Progenitor cell of endocrine pancreas (in vitro differentiated cells): ENCODE results near the gene LRRTM4. TPM values are rescaled to one million over a fixed set of nuclear protein-coding genes. Genes with fewer than 3 reads are reported as not detected.

Source experiments
- DNase-seq: peaks from one replicate; pipeline ENCODE4 v3.0.0; 2021; ENCODE audit warnings: low spot score; ENCODE audit not compliant: unreplicated experiment
- H3K27ac Mint-ChIP-seq: 2 replicates; pipeline ENCODE4 v1.8.0; 2021; ENCODE audit warnings: mild to moderate bottlenecking, moderate library complexity, mixed read lengths
- H3K27me3 Mint-ChIP-seq: 2 replicates; pipeline ENCODE4 v1.8.0; 2021; ENCODE audit warnings: mixed read lengths
- H3K36me3 Mint-ChIP-seq: 2 replicates; pipeline ENCODE4 v1.8.0; 2022; ENCODE audit warnings: mixed read lengths; ENCODE audit not compliant: insufficient read depth
- H3K4me1 Mint-ChIP-seq: 2 replicates; pipeline ENCODE4 v1.8.0; 2021; ENCODE audit warnings: low read depth, mixed read lengths
- H3K4me3 Mint-ChIP-seq: 2 replicates; pipeline ENCODE4 v1.8.0; 2021; ENCODE audit warnings: low read depth, mild to moderate bottlenecking, moderate library complexity, mixed read lengths
- H3K9me3 Mint-ChIP-seq: 2 replicates; pipeline ENCODE4 v1.8.0; 2021; ENCODE audit warnings: low read depth, mixed read lengths
- total RNA-seq: library from RNA; stranded (reverse); gene quantifications from 2 replicates; pipeline ENCODE4 v1.2.1, GENCODE V29; 2021
- TF ChIP-seq, protein P1 (sequence below): fragments of 200-600 bp; sonication (generic); IDR thresholded peaks from one replicate; pipeline ENCODE4 v1.5.0; 2021; ENCODE audit warnings: antibody characterized with exemption, mild to moderate bottlenecking; ENCODE audit not compliant: unreplicated experiment

Gene LRRTM4
- total RNA-seq, 1 donor from 2014 or later: 2.3 TPM

DNA sequence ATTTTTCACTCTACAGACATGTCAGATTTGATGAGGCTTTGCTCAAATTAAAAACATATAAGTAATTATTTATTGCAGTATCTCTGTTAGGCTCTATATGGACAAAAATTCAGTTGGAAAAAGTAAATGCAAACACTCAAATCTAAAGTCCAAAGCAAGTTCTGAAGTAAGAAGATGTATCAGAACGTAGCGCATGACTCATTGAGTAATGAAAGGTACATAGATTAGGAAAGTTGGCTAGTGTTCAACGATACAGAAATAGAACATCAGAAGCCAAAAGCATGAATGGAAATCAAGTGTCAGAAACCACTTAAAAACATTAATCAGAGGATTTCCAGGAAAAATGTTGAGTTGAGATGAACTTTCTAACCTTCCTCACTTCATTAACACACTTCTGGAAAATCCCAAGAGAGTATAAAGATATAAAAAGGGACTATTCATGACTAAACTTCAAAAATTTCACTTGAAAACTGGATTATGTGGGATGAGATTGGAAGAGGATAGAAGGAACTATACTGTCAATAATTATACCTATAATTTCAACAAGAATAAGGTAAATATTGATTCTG is 494.1 kb downstream of the LRRTM4 start:
- TF ChIP-seq, protein P1, sequence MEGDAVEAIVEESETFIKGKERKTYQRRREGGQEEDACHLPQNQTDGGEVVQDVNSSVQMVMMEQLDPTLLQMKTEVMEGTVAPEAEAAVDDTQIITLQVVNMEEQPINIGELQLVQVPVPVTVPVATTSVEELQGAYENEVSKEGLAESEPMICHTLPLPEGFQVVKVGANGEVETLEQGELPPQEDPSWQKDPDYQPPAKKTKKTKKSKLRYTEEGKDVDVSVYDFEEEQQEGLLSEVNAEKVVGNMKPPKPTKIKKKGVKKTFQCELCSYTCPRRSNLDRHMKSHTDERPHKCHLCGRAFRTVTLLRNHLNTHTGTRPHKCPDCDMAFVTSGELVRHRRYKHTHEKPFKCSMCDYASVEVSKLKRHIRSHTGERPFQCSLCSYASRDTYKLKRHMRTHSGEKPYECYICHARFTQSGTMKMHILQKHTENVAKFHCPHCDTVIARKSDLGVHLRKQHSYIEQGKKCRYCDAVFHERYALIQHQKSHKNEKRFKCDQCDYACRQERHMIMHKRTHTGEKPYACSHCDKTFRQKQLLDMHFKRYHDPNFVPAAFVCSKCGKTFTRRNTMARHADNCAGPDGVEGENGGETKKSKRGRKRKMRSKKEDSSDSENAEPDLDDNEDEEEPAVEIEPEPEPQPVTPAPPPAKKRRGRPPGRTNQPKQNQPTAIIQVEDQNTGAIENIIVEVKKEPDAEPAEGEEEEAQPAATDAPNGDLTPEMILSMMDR: no peak
- H3K4me3 Mint-ChIP-seq: no peak overlapping the region
- peaks cover 6% of the 10 kb centered on the region for H3K9me3 Mint-ChIP-seq
- peaks cover 2% of the 10 kb centered on the region for H3K36me3 Mint-ChIP-seq
- no peak for DNase-seq
- H3K4me1 Mint-ChIP-seq: no peaks in the 10 kb centered on the region
- no peaks in the 10 kb centered on the region for H3K27me3 Mint-ChIP-seq
- no peak overlapping the region for H3K27ac Mint-ChIP-seq

DNA sequence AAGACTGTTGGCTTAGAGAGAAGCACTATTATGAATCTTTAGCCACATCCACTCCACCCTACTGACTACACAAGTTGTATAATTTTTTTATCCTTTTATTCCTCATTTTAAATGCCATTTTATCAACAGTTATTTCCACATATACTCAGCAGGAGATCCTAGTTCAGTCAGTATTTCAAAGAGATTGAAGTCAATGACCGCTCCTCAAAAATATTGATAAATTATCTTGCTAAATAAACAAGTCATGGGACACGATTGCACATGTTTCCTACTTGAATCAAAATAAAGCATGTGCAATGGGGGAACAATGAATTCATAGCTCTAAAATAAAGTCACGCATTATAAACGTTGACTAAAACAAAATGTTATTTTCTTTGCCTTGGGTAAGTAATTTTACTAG is 496.5 kb downstream of the LRRTM4 start:
- H3K36me3 Mint-ChIP-seq: peaks cover 2% of the 10 kb centered on the region
- H3K9me3 Mint-ChIP-seq: peaks cover 18% of the 10 kb centered on the region
- H3K27me3 Mint-ChIP-seq: no peaks in the 10 kb centered on the region
- DNase-seq: no peak
- H3K4me3 Mint-ChIP-seq: no peak overlapping the region
- H3K4me1 Mint-ChIP-seq: no peaks in the 10 kb centered on the region
- TF ChIP-seq, protein P1: no peak
- no peak overlapping the region for H3K27ac Mint-ChIP-seq

DNA sequence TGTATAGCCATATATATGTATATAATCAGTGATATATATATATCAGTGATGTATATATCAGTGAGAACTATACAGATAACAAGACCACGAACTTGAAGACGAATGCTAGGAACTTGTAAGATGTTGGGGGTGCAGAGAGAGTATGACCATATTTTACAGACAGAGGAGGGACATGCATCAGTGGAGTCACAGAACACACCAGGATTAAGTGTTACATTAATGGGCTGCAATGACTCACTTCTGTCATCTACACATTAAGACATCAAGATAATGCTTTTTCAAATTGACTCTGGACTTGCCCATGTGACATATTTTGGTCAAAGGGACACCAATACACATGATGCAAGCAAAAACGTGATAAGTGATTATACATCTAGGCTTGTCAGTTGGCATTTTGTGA is 501.0 kb downstream of the LRRTM4 start:
- TF ChIP-seq, protein P1: no peak
- peaks cover 4% of the 10 kb centered on the region for H3K27me3 Mint-ChIP-seq

DNA sequence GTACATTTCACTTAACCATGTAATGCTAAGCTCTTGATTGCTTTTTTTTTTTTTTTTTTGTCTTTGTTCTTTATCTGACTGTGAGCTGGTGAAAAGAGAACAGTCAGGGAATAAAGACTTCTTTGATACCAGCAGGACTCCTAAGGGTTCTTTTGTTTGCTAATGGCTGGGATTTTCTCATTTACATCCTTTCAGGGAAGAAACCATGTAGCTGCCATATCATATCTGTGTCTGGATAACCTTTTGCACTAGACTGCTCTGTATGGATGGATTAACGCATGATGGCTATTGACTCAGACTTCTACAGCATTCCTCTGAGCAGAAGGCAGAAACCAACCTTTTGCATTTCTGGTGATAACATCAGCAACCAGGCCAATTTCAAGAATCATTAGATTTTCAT is 504.0 kb downstream of the LRRTM4 start:
- Mint-ChIP-seq H3K4me1 (peaks cover 23% of the 10 kb centered on the region), H3K27me3 (peaks cover 4% of the 10 kb centered on the region), H3K4me3 (no peak overlapping the region), H3K27ac (no peak overlapping the region), H3K9me3 (peaks cover 12% of the 10 kb centered on the region), H3K36me3 (no peaks in the 10 kb centered on the region)
- DNase-seq: no peak
- TF ChIP-seq, protein P1: no peak

More for the DNA sequence above, 501.0 kb downstream of the LRRTM4 start:
- no peak overlapping the region for H3K27ac Mint-ChIP-seq
- peaks cover 18% of the 10 kb centered on the region for H3K9me3 Mint-ChIP-seq
- no peak for DNase-seq
- peaks cover 2% of the 10 kb centered on the region for H3K36me3 Mint-ChIP-seq
- peaks cover 16% of the 10 kb centered on the region for H3K4me1 Mint-ChIP-seq
- H3K4me3 Mint-ChIP-seq: no peak overlapping the region

DNA sequence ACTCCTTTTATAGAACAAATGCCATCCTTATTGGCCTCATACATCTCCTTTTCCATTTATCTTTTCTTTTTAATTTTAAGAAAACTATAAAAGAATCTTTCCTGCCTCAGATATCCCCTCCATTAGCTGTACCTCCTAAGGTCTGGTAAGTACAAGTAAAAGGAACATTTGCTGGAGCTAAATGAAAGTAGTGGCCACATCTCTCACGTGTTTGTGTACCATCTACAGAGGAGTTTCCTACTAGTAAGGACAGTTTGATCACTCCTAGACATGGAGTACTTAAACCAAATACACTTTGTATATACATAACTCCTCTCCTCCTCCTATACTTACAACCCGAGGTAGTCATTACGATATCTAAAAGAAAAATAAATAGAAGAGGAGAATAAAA is 504.8 kb downstream of the LRRTM4 start:
- H3K4me3 Mint-ChIP-seq: no peak overlapping the region
- peaks cover 7% of the 10 kb centered on the region for H3K9me3 Mint-ChIP-seq
- peaks cover 4% of the 10 kb centered on the region for H3K27me3 Mint-ChIP-seq
- peak overlapping the region; percentile 41 for H3K27ac Mint-ChIP-seq
- no peak for DNase-seq
- TF ChIP-seq, protein P1: no peak
- peaks cover 27% of the 10 kb centered on the region for H3K4me1 Mint-ChIP-seq
- H3K36me3 Mint-ChIP-seq: no peaks in the 10 kb centered on the region
